OCI-LY1 (cell line): ENCODE data around the gene SEC24C.

ENCODE experiments used
- EZH2 ChIP-seq: fragments of 200-600 bp; sonication (generic), shearing (Covaris generic); IDR thresholded peaks from 2 replicates; pipeline ENCODE4 v1.8.0; 2017; ENCODE audit warnings: borderline replicate concordance, mixed run types, mild to moderate bottlenecking, antibody characterized with exemption, low read length, moderate library complexity, mixed read lengths
- TF ChIP-seq, protein P1 (sequence below): fragments of 200-600 bp; sonication (generic), shearing (Covaris generic); IDR thresholded peaks from 2 replicates; pipeline ENCODE4 v1.5.1; 2017; ENCODE audit warnings: mild to moderate bottlenecking, antibody characterized with exemption, low read length, moderate library complexity, mixed read lengths

DNA sequence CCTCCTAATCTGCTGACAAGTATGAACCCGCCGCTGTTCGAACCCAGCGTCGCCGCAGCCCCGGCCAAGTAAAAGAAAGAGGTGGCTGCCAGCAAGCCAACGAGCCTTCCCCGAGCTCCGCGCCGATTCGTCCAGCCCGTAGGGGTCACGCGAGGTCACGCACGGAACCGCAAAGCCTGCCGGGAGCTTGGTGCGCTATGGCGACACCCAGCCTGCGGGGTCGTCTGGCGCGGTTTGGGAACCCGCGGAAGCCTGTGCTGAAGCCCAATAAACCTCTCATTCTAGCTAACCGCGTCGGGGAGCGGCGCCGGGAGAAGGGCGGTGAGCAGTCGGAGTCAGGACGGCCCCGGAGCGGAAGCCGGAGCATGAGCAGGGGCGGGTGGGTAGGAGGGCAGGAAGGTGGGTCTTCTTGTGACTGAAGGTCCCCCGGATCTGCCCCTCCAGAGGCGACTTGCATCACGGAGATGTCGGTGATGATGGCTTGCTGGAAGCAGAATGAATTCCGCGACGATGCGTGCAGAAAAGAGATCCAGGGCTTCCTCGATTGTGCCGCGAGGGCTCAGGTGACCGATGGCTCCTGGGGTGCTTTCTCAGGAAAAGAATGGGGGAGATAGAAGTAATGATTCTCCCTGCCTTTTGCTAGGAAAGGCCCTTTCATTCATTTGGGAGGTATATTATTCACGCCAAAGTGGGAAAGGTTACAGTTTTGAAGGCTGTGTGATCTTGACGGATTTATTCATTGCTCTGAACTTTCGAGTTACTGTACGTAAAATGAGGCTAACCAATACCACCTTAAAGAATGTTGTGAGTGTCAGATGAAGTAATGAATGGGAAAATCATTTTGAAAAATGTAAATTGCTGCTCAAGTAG is 37.9 kb downstream of the SEC24C start, which contains the start of gene CHCHD1:
- TF ChIP-seq EZH2, result no peak
- TF ChIP-seq, protein P1, sequence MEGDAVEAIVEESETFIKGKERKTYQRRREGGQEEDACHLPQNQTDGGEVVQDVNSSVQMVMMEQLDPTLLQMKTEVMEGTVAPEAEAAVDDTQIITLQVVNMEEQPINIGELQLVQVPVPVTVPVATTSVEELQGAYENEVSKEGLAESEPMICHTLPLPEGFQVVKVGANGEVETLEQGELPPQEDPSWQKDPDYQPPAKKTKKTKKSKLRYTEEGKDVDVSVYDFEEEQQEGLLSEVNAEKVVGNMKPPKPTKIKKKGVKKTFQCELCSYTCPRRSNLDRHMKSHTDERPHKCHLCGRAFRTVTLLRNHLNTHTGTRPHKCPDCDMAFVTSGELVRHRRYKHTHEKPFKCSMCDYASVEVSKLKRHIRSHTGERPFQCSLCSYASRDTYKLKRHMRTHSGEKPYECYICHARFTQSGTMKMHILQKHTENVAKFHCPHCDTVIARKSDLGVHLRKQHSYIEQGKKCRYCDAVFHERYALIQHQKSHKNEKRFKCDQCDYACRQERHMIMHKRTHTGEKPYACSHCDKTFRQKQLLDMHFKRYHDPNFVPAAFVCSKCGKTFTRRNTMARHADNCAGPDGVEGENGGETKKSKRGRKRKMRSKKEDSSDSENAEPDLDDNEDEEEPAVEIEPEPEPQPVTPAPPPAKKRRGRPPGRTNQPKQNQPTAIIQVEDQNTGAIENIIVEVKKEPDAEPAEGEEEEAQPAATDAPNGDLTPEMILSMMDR, result no peak
